Heart right ventricle (tissue), 16 donors: ENCODE measurements around the gene STRAP. TPM values are rescaled to one million over a fixed set of nuclear protein-coding genes. Genes with fewer than 3 reads are reported as not detected.

Experiments
- ATAC-seq, 8 donors: fragments of 200-7000 bp; cut with Tn5 transposase; one replicate each; pipeline ENCODE4 v1.9.1; 2020; ENCODE audit warnings: mild to moderate bottlenecking in 8 of 8, moderate library complexity in 8 of 8, moderate number of reproducible peaks in 1 of 8
- DNase-seq, 2 donors: peaks; one replicate each; pipeline ENCODE4 v3.0.0-alpha.2; 2020
- H3K27ac ChIP-seq, 10 donors: fragments of 200-600 bp; sonication (generic) in 2 of 10; one replicate each; pipeline versions ENCODE4 v1.5.0 to v1.8.0; 2020 to 2022; ENCODE audit warnings: mild to moderate bottlenecking in 3 of 10
- H3K27me3 ChIP-seq, 7 donors: fragments of 200-600 bp; one replicate each; pipeline ENCODE4 v1.8.0; 2021 to 2022; ENCODE audit warnings: mild to moderate bottlenecking in 2 of 7
- H3K36me3 ChIP-seq, 9 donors: fragments of 200-600 bp; sonication (generic) in 1 of 9; one replicate each; pipeline versions ENCODE4 v1.5.0 to v1.8.0; 2020 to 2022; ENCODE audit warnings: mild to moderate bottlenecking in 2 of 9
- H3K4me1 ChIP-seq, 9 donors: fragments of 200-600 bp; sonication (generic) in 1 of 9; one replicate each; pipeline versions ENCODE4 v1.5.0 to v1.8.0; 2020 to 2022; ENCODE audit warnings: mild to moderate bottlenecking in 4 of 9
- H3K4me3 ChIP-seq, 10 donors: fragments of 200-600 bp; sonication (generic) in 2 of 10; one replicate each; pipeline versions ENCODE4 v1.5.0 to v1.8.0; 2020 to 2022; ENCODE audit warnings: mild to moderate bottlenecking in 7 of 10, moderate library complexity in 2 of 10
- H3K9me3 ChIP-seq, 11 donors: fragments of 200-600 bp in 10 of 11; sonication (generic) in 2 of 11; one replicate each; pipeline versions ENCODE4 v1.5.0 to v1.8.0; 2013 to 2022; ENCODE audit warnings: mild to moderate bottlenecking in 2 of 11, control low read depth in 1 of 11, moderate library complexity in 1 of 11
- WGBS, 2 donors: extraction: QIAGEN DNeasy Blood & Tissue Kit; methylation state at CpG; one replicate each; pipeline ENCODE4 v1.1.7; 2013; ENCODE audit warnings: inconsistent platforms in 1 of 2; 5-methylcytosine and 5-hydroxymethylcytosine counted together
- intact Hi-C, 10 donors: fragments of 100-400 bp; cut with DNase I; formaldehyde crosslinking; loops; one replicate each; pipeline versions ENCODE4 v1.11.1 to v1.14.2; 2022
- polyA plus RNA-seq, 2 donors: library from polyadenylated mRNA; stranded (reverse); fragments of 200-250 nt; gene quantifications; one replicate each; pipeline ENCODE4 v1.2.3, GENCODE V29; 2013
- total RNA-seq, 10 donors: library from RNA; stranded (reverse); fragmentation: NEBNext Ultra II Directional in 3 of 10; extraction: Animal tissue kit (Norgen Biotek cat#: 25700) in 3 of 10; gene quantifications; one replicate each; pipeline versions ENCODE4 v1.2.1 to v1.2.4, GENCODE V29; 2021 to 2023
- TF ChIP-seq, protein P1 (sequence below), 9 donors: fragments of 200-600 bp; sonication (generic) in 2 of 9; IDR thresholded peaks; one replicate each; pipeline versions ENCODE4 v1.5.0 to v1.8.0; 2021 to 2022; ENCODE audit warnings: antibody characterized with exemption in 9 of 9, mild to moderate bottlenecking in 5 of 9, moderate library complexity in 1 of 9
- donor health status: Arrhythmogenic right ventricular cardiomyopathy.
- donor health status: ischemic (EF 13 %, LVEDD 7.1; RV severe dilation, severe dysfunction).
- donor health status: healthy with polysubstance abuse.
- donor health status: DM: no; HTN: yes; CAD: no.
- donor health status: DM: no; HTN: no; CAD: no.
- donor health status: ischemic (EF 25% LVEDD 6.9; RV normal size, moderate dysfunction).
- donor health status: ischemic (EF 25% LVEDD 5.7; RV mildly dilated, moderate dysfunction).
- donor health status: healthy.
- donor health status: DM: yes; HTN: yes; CAD: no.
- donor health status: Ischemic cardiomyopathy.
- donor health status: ischemic (EF 35%, LVEDD 5.7; RV mildly dilated, moderate dysfunction).
- donor health status: nonischemic (EF 11% LVEDD 7.7; RV severe dilation, severe dysfunction).
- donor health status: DM: yes; HTN: yes; CAD: no.
- donor health status: PGD.
- donor health status: ischemic (EF 29% LVEDD 5.4; RV normal size, mild dysfunction).
- donor health status: nonischemic (EF 23%, LVEDD 6.1; RV moderate dilation, normal function).

The STRAP gene
- total and polyA plus RNA-seq, 12 donors: 104 to 161 (median 116) TPM

DNA sequence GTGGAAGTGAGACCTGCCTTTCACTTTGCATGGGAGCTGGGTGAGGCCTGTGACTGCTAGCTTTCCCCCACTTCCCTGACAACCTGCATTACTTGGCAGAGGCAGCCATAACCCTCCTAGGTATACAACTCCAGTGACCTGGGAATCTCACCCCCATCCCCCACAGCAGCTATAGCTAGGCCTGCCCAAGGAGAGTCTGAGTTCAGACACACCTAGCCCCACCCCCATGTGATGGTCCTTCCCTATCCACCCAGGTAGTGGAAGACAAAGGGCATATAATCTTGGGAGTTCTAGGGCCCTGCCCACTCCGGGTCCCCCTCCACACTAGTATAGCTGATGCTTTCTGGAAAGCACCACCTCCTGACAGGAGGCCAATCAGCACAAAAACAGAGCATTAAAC is 6.3 kb upstream of the STRAP start:
- no peaks in the 10 kb centered on the region for H3K9me3 ChIP-seq
- ATAC-seq: no peak
- TF ChIP-seq, protein P1, sequence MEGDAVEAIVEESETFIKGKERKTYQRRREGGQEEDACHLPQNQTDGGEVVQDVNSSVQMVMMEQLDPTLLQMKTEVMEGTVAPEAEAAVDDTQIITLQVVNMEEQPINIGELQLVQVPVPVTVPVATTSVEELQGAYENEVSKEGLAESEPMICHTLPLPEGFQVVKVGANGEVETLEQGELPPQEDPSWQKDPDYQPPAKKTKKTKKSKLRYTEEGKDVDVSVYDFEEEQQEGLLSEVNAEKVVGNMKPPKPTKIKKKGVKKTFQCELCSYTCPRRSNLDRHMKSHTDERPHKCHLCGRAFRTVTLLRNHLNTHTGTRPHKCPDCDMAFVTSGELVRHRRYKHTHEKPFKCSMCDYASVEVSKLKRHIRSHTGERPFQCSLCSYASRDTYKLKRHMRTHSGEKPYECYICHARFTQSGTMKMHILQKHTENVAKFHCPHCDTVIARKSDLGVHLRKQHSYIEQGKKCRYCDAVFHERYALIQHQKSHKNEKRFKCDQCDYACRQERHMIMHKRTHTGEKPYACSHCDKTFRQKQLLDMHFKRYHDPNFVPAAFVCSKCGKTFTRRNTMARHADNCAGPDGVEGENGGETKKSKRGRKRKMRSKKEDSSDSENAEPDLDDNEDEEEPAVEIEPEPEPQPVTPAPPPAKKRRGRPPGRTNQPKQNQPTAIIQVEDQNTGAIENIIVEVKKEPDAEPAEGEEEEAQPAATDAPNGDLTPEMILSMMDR (IDR thresholded peaks at IDR 0.05): no peak
- intact Hi-C loops: loop anchor here in 1 of 10 donors (10.0 kb wide), 1 partner anchor 901 kb away; the partner anchor contains the start of gene PDE6H
- H3K27me3 ChIP-seq: no peaks in the 10 kb centered on the region
- no peak overlapping the region for H3K27ac ChIP-seq
- H3K36me3 ChIP-seq: no peaks in the 10 kb centered on the region
- no peaks in the 10 kb centered on the region for H3K4me1 ChIP-seq
- H3K4me3 ChIP-seq: no peak overlapping the region
- DNase-seq: no peak
- whole genome bisulfite sequencing, 2 donors: 91 to 94% methylated on average over 1 of the region's 1 CpG

DNA sequence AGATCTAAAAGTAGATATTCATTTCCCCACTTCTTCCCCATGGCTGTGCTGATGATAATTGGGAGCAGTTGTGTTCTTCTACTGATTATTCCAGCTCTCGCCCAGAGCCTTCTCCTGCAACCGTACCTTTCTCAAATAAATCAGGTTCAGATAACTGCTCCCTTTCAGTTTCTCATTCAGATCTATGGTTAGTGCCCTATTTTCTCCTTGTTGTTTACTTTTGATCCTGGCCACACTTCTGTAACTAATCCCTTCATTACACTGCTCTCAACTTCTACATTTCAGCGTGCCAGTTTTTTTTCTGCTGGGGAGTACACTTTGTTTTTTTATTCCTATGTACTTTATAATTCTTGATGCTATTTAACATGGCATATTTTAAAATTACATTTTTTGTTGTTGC is 2.8 kb upstream of the STRAP start:
- DNase-seq (no peak), ATAC-seq (no peak)
- WGBS, 2 donors: 97 to 98% methylated on average over 3 of the region's 3 CpGs
- H3K27ac ChIP-seq: no peak overlapping the region
- intact Hi-C loops: loop anchor here in 1 of 10 donors (10.0 kb wide), 1 partner anchor 905 kb away; the partner anchor contains the start of gene PDE6H
- no peaks in the 10 kb centered on the region for H3K36me3 ChIP-seq
- H3K9me3 ChIP-seq: no peaks in the 10 kb centered on the region
- no peaks in the 10 kb centered on the region for H3K27me3 ChIP-seq
- H3K4me1 ChIP-seq: peaks cover 5 to 26% (median 16%) of the 10 kb centered on the region in 9 donors
- TF ChIP-seq, protein P1 (IDR thresholded peaks at IDR 0.05): no peak
- no peak overlapping the region for H3K4me3 ChIP-seq

DNA sequence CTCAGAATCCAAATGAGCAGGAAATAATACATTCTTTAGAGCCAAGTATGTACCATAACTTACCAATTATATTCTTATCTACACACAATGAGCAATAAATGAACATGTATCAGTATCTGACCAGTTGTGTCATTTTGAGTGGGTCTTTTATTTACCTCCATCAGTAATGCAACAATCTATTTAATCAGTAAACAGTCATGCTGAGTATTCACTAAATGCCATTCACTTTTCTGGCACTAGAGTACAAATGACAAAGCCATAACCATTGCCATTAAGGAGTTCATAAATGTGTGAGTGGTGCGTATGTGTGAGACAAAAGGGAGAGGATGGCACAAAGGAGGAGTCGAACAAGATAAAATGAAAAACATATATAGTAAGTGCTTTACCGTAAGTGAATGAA is 1.5 kb upstream of the STRAP start:
- peaks cover 6 to 36% (median 29%) of the 10 kb centered on the region in 9 donors for H3K4me1 ChIP-seq
- peaks cover 0 to 13% (median 0%) of the 10 kb centered on the region in 9 donors for H3K36me3 ChIP-seq
- no peaks in the 10 kb centered on the region for H3K9me3 ChIP-seq
- H3K4me3 ChIP-seq: no peak overlapping the region
- ATAC-seq: no peak
- DNase-seq: no peak
- H3K27ac ChIP-seq: no peak overlapping the region
- TF ChIP-seq, protein P1 (IDR thresholded peaks at IDR 0.05): no peak
- H3K27me3 ChIP-seq: no peaks in the 10 kb centered on the region
- WGBS, 2 donors: 98 to 99% methylated on average over 3 of the region's 3 CpGs
- intact Hi-C loops: loop anchor here in 1 of 10 donors (10.0 kb wide), 1 partner anchor 1496 kb away; no protein-coding TSS in a partner anchor

DNA sequence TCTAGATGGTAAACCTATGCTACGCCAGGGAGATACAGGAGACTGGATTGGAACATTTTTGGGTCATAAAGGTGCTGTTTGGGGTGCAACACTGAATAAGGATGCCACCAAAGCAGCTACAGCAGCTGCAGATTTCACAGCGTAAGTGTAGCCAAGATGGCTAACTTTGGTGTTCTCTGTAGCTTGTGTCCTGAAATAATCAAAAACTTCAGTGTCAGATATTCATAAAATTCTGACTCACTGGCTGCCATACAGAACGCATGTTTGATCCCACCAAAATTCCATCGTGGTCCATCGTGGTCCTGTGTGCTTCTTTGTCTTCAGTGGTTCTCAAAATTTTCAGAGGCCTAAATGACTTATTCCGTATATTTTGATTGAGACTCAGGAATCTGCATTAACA is 1.3 kb downstream of the STRAP start:
- no peak for ATAC-seq
- DNase-seq: no peak
- Histone ChIP-seq H3K4me3 (peak overlapping the region; percentile 47 to 91 (median 77)), H3K27me3 (no peaks in the 10 kb centered on the region), H3K4me1 (peaks cover 6 to 64% (median 47%) of the 10 kb centered on the region in 9 donors), H3K36me3 (peaks cover 0 to 36% (median 0%) of the 10 kb centered on the region in 9 donors), H3K27ac (peak overlapping the region in 5 of 10 donors; percentile 93 to 98 (median 97)), H3K9me3 (no peaks in the 10 kb centered on the region)
- TF ChIP-seq, protein P1 (IDR thresholded peaks at IDR 0.05): no peak
- WGBS, 2 donors: 41 to 45% methylated on average over 6 of the region's 6 CpGs
- intact Hi-C loops: loop anchor here in 1 of 10 donors (10.0 kb wide), 1 partner anchor 1499 kb away; no protein-coding TSS in a partner anchor
